Measurements from ENCODE around the gene NGEF. TPM values are rescaled to one million over a fixed set of nuclear protein-coding genes. Genes with fewer than 3 reads are reported as not detected.
A peak's percentile ranks its signal among the peaks of the same experiment; 100 is the strongest.

Gene NGEF
- total RNA-seq, 3 donors from 2014 or later: 20.1 to 67.5 (median 38.0) TPM

DNA sequence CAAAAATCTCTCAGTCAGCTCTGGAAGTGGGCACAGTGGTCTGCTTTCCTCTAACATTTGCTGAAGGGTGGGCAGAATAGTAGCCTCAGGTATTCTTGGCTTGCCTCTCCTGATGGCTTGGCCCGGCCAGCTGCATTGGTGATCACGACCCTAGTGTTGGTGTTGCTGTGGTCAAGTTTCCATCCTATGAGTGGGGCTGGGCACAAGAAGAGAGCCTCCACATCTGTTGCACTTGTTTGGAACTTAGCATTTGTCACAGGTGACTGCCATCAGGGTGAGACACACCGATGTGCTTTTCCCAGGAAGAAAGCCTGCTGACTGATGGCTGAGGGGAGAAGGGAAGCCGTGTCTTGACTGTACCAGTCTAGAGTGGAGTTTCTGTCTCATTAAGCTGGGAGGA is 176.1 kb downstream of the NGEF start:
- TF ChIP-seq, protein P1, sequence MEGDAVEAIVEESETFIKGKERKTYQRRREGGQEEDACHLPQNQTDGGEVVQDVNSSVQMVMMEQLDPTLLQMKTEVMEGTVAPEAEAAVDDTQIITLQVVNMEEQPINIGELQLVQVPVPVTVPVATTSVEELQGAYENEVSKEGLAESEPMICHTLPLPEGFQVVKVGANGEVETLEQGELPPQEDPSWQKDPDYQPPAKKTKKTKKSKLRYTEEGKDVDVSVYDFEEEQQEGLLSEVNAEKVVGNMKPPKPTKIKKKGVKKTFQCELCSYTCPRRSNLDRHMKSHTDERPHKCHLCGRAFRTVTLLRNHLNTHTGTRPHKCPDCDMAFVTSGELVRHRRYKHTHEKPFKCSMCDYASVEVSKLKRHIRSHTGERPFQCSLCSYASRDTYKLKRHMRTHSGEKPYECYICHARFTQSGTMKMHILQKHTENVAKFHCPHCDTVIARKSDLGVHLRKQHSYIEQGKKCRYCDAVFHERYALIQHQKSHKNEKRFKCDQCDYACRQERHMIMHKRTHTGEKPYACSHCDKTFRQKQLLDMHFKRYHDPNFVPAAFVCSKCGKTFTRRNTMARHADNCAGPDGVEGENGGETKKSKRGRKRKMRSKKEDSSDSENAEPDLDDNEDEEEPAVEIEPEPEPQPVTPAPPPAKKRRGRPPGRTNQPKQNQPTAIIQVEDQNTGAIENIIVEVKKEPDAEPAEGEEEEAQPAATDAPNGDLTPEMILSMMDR (IDR thresholded peaks at IDR 0.05): no peak
- H3K4me3 ChIP-seq: no peak overlapping the region
- peaks cover 4% of the 10 kb centered on the region for H3K36me3 ChIP-seq (ENCODE audit: low read depth)
- no peak for ATAC-seq
- DNase-seq: no peak
- peaks cover 49% of the 10 kb centered on the region for H3K4me1 ChIP-seq (ENCODE audit: low read depth)
- no peaks in the 10 kb centered on the region for H3K9me3 ChIP-seq
- intact Hi-C loops (cut with DNase I, micrococcal nuclease): no loop called here

DNA sequence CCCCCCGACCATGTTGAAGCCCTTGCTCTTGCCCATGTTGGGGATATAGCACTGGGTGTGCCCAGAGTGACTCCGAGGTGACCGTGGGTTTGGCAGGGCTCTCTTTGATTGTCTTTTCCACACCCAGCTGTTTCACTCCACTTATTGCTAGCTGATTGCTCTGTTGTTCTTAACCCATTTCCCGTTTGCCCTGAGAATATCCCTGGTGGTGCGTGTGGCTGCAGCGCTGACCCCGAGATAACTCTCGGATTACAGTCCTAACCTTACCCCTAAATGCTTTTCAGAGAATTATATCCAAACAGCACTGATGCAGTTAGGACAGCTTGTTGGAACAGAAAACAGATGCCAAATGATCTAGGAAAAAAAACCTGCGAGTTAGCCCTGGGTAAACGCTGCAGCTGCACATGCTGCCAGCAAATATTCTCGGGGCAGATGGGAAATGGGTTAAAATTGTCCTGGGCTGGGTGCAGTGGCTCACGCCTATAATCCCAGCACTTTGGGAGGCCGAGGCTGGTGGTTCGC is 177.3 kb downstream of the NGEF start:
- TF ChIP-seq, protein P1 (IDR thresholded peaks at IDR 0.05): no peak
- Histone ChIP-seq H3K36me3 (ENCODE audit: low read depth) (peaks cover 4% of the 10 kb centered on the region), H3K4me1 (ENCODE audit: low read depth) (peaks cover 49% of the 10 kb centered on the region), H3K9me3 (no peaks in the 10 kb centered on the region), H3K4me3 (no peak overlapping the region)
- ATAC-seq (peak; percentile 85), DNase-seq (peak; percentile 71 to 88 (median 76))
- intact Hi-C loops (cut with DNase I, micrococcal nuclease): no loop called here

DNA sequence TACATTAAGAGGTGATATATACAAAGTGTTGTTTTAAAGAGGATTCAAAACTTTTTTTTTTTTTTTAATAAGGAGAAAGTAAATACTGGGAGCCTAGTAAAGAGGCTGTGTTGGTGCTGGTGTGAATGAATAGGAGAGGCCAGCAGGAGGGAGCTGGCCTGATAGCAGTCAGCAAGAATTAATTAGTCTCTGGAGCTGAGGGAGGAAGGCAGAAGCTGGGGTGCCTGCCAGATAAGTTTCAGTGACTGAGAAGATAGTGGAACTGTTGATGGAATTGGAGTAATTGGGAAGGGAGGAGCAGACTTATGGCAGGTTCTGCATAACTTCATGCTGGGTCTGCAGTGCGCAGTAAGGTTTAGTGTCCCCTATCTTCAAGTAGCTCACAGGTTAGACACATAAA is 179.2 kb downstream of the NGEF start:
- Histone ChIP-seq H3K4me1 (ENCODE audit: low read depth) (peaks cover 40% of the 10 kb centered on the region), H3K36me3 (ENCODE audit: low read depth) (peaks cover 4% of the 10 kb centered on the region), H3K9me3 (no peaks in the 10 kb centered on the region), H3K4me3 (no peak overlapping the region)
- no peak for ATAC-seq
- intact Hi-C loops (cut with DNase I, micrococcal nuclease): no loop called here
- no peak for DNase-seq
- TF ChIP-seq, protein P1 (IDR thresholded peaks at IDR 0.05): no peak

DNA sequence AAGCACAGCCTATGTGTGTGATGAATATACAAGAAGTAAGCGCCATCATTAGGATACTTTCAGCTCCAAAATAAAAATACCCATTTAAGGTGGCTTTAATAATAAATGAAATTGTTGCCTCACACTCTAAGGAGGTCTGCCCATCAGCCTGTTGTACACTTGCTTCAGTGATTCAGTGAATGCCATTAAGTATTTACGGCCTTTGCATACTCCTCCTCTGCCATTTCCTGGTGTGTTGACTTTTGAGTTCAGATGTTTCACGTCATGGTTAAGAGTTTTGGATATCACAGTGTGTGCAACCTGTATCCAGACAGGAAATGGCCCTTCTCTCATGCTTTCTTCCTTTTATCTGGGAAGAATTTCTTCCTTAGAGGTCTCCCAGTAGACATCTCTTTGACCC is 181.6 kb downstream of the NGEF start:
- no peaks in the 10 kb centered on the region for H3K9me3 ChIP-seq
- DNase-seq (no peak), ATAC-seq (no peak)
- H3K4me3 ChIP-seq: no peak overlapping the region
- intact Hi-C loops (cut with DNase I, micrococcal nuclease): no loop called here
- H3K4me1 ChIP-seq (ENCODE audit: low read depth): peaks cover 18% of the 10 kb centered on the region
- peaks cover 4% of the 10 kb centered on the region for H3K36me3 ChIP-seq (ENCODE audit: low read depth)
- TF ChIP-seq, protein P1 (IDR thresholded peaks at IDR 0.05): no peak

DNA sequence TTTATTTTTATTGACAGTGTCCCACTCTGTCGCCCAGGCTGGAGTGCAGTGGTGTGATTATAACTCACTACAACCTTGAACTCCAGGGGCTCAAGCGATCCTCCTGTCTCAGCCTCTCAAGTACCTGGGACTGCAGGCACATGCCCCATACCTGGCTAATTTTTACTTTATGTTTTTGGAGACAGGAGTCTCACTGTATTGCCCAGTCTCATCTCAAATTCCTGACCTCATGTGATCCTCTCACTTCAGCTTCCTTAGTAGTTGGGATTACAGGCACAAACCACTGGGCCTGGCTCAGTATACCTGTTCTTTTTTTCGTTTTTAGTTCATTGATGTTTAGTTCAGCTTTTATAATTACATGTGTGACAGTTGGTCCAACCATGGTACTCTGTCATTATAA is 183.1 kb downstream of the NGEF start:
- ATAC-seq (no peak), DNase-seq (no peak)
- peaks cover 11% of the 10 kb centered on the region for H3K4me1 ChIP-seq (ENCODE audit: low read depth)
- TF ChIP-seq, protein P1 (IDR thresholded peaks at IDR 0.05): no peak
- H3K36me3 ChIP-seq (ENCODE audit: low read depth): peaks cover under 1% of the 10 kb centered on the region
- intact Hi-C loops (cut with DNase I, micrococcal nuclease): no loop called here
- H3K4me3 ChIP-seq: no peak overlapping the region
- H3K9me3 ChIP-seq: no peaks in the 10 kb centered on the region

Other genes with a start within 250 kb of the NGEF start
- not detected for gene KCNJ13, start 236.7 kb downstream of the NGEF start, total RNA-seq
- gene SNORC, start 143.0 kb downstream of the NGEF start, total RNA-seq: 10 to 100 TPM; 13.3 to 48.1 (median 31.5) TPM
- not detected for gene NEU2, start 19.4 kb upstream of the NGEF start, total RNA-seq
- 10 to 100 TPM in 1 of 3 donors, 1 to 10 TPM in 2; 8.2 to 14.4 (median 9.1) TPM for gene INPP5D, start 47.1 kb upstream of the NGEF start, total RNA-seq
- gene ATG16L1, start 238.4 kb upstream of the NGEF start, total RNA-seq: 10 to 100 TPM; 29.5 to 42.9 (median 36.0) TPM

Data from mucosa of descending colon (tissue), 3 donors.